Stimulated activated CD8-positive, alpha-beta memory T cell treated with anti-CD3 and anti-CD28 coated beads, Interleukin-12 subunit alpha, Interleukin-12 subunit beta, amount 100 ng/mL, for 4 hours (primary cell): ENCODE results near the gene GLT6D1.
"Not testable (repeated sequence)": the region's sequence is repeated elsewhere in the genome, so short reads cannot be mapped to it uniquely, and the experiment has no call there.

ENCODE experiments used
- DNase-seq: peaks from one replicate; pipeline ENCODE4 v3.0.0-alpha.2; 2020; ENCODE audit warnings: low read depth

GLT6D1 gene

GRCh38 chr9:135639196-135639595, at the start of gene GLT6D1:
Gene GLT6D1 (minus strand): TSS chr9:135639540. CDS start chr9:135639187, 353 bp downstream.
- no peak for DNase-seq

GRCh38 chr9:135689011-135689410, 49.7 kb upstream of the GLT6D1 start:
- no peak for DNase-seq

DNA sequence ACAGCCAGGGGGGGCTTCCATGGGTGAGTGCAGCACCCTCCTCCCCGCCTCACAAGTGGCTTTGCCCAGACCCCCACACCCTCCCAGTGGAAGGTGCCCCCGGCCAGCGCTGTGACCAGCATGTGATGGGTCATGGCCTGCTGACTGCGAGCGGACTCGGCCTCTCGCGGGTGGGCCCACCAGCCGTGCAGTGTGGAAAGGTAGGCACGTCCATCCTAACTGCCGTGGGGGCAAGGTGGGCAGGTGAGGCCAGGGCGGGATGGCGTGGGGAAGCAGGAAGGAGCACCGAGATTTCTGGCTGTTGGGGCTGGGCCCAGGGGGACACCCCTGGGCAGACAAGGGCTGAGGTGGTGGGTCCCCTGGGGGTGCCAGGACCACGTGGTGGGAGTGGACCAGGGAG, 47.9 kb upstream of the GLT6D1 start:
- no peak for DNase-seq

DNA sequence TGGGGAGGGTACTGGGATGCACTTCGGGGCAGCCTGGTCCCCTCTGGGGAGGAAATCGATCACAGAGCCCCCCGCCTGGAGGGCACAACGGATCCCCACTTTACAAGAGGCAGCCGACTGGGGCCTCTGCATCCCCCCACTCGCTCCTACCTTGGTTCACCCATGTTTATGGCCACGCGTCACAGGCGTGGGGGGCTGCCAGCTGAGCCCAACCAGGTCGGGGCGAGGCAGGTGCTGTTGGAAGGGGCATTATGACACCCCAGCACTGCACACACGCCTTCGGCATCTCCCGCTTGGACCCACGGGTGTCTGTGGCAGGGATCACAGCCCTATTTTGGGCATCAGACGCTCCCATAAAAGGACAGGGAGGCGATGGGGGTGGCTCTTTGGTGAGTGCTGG, 45.4 kb upstream of the GLT6D1 start:
- DNase-seq: no peak

GRCh38 chr9:135683401-135684034, 44.2 kb upstream of the GLT6D1 start:
- no peak for DNase-seq

DNA sequence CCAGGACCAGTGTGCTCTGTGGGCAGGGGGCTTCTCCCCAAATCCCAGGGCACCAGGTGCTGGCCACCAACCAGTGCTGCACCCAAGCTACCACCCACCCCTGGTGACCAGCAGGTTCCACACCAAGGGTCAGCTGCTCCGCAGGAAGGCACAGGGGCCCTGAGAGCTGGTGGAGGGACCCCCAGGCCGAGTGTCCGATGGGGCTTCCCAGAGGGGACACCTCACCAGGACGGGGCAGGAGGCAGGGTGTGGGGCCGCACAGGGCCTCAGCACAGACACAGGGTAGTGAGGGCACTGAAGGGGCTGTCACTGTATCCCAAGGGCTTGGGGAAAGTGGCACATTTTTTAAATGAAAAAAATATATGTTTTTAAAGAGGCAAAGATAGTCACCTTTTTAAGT, 41.8 kb upstream of the GLT6D1 start:
- no peak for DNase-seq

DNA sequence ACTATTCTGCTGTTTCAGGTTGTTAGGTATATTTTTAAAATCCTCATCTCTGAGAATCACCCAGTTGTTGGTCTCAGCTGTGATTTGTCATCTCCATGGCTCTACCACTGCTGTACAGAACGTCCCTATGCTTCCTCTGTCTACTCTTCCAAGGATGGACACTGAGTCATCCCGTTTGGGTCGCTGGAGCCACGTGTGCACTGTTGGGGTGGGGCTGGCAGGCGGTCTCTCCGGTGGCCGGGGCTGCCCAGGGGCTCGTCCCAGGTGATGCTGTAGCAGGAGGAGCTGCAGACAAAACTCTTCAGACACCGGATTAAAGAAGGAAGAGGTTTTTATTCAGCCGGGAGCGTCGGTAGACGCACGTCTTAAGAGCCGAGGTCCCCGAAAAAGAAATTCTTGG, 40.7 kb upstream of the GLT6D1 start:
- DNase-seq: no peak

DNA sequence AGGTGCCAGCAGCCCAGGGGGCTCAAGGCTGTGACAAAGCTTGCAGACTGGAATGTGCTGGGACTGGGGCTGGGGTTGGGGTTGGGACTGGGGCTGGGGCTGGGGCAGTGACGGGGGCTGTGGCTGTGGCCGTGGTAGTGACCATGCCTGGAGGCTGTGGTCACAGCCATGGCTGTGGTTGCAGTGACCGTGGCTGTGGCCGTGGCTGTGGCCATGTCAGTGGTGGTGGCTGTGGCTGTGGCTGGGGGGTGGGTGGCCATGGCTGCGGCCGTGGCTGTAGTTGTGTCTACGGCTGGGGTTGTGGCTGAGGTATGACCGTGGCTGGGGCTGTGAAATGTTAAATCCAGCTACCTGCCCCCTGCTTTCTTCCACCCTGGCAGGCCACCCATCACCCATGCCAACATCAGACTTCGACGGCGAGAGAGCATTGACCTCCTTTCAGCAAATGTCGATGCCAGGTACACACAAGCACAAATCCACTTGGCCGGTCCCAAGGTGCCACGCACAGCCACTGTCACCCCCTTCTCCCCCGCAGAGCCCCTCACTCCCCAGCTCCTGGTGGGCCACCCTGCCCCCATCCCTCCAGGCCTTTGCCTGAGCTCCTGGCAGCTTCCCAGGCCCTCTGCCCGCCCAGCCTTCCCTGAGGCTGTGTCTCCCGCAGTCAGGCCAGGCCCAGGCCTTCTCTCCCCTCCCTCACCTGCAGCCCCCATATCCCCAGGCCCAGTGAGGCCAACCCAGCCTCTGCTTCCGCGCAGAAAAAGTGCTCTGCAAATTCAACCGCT, 39.1 kb upstream of the GLT6D1 start:
- no peak for DNase-seq

- no peak for DNase-seq
Measured at GRCh38 chr9:135677641-135678168, 38.4 kb upstream of the GLT6D1 start.

GRCh38 chr9:135676891-135677290, 37.6 kb upstream of the GLT6D1 start:
- DNase-seq: no peak

- DNase-seq: no peak
Measured at GRCh38 chr9:135674977-135675376, 35.6 kb upstream of the GLT6D1 start.

- no peak for DNase-seq
Measured at GRCh38 chr9:135673941-135674340, 34.6 kb upstream of the GLT6D1 start.

- not testable (repeated sequence) for DNase-seq
Measured at GRCh38 chr9:135672786-135673185, 33.4 kb upstream of the GLT6D1 start.

GRCh38 chr9:135671591-135672041, 32.3 kb upstream of the GLT6D1 start:
- no peak for DNase-seq

GRCh38 chr9:135670721-135671590, 31.6 kb upstream of the GLT6D1 start:
- DNase-seq: no peak

DNA sequence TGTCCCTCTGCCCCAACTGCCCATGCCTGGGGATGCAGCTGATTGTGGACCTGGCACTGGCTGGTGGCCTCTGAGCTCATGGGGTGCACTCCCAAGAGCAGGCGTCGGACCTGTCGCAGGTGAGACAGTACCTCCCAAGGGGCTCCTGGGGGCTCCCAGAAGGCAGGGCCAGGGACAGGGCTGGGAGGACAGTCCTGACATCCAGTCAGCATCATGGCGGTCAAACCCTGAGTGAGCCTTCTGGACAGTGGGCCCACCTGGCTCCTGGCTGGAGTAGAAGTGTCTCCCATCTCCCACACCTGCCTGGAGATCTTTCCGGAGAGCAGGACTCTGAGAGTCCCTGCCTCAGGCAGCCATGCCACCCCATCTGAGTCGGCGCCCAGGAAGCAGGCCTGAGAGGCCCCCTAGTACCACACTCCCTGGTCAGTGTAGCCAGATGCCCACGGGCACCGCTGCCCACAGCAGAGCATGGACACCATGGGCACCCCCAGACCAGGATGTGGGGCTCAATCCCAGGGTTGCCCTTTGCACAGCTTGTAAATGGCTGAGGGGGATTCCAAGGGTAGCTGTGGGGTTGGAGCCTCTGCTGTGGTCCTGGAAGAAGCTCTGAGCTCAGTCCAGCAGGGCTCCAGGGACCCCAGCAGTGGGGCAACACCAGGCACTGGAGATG, 30.4 kb upstream of the GLT6D1 start:
- DNase-seq: no peak

DNA sequence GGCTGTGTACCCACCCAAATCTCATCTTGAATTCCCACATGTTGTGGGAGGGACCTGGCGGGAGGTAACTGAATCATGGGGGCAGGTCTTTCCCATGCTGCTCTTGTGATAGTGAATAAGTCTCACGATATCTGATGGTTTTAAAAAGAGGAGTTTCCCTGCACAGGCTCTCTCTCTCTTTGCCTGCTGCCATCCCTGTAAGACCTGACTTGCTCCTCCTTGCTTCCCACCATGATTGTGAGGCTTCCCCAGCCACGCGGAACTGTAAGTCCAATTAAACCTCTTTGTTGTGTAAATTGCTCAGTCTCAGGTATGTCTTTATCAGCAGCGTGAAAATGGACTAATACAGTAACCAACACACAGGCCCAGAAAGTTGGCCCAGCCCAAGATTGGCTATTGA, 29.7 kb upstream of the GLT6D1 start:
- not testable (repeated sequence) for DNase-seq

DNA sequence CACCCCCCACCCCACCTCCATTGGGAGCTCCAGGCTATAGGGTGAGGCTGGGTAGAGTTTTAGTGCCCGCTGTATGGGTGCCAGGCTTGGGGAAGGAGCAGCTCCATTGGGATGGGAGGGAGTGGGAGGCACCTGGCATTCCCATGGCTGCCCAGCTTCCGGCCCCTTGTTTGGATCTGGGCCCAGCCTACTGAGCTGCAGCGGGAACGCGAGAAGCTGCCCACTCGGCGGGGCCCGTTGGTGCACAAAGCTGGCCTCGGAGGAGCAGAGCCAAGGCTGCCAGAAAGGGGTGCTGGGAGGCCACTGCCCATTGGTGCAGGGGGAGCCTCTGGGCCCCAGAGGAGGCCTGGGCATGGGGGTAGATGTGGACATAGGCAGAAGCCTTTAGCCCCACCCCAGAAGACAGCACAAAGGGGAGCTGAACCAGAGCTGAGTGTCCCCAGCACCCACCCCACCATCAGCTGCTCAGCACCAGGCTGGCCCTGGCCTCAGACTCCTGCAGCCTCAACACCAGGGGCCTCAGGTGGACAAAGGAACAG, 28.2 kb upstream of the GLT6D1 start:
- DNase-seq: no peak

DNA sequence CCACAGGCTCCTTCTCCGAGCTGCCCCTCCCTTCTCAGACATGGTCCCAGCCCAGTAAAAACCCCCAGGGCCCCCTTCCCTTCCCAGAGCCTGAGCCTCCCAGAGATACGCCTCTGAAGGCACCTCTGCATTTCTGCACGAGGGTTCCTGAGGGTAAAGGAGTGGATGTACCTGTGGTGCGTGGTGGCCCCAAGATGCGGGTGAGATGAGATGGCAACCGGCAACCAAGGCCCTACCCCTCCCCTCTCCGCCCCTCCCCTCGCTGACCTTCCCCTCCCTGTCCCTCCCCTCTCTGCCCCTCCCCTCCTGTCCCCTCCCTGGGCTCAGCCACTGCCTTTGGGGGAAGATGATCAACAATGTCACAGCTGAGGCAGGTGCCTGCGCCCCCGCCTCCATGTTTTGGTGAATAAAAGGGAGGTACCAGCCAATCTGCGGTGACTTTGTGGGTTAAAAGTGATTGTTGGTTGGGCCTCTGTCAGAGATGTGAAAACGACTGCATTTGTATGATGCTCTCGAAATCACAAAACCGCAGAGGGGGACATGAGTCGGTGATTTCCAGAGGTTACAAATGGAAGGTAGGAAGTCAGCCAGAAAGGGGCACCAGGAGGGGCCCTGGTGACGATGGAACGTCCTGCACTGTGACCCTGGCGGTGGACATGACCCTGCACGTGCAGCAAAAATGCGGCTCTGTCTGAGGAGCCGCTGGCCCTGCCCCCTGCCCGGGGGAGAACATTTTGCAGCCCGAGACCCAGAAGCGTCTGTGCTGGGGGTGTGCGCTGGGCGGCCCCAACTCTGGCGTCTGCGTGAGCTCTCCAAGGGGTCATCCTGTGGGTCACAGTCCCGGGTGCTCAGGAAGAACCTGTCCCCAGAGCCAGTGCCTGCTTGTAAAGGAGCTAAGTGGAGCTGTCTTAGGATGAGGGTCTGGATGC, 27.5 kb upstream of the GLT6D1 start:
- DNase-seq: no peak

GRCh38 chr9:135665795-135666189, 26.5 kb upstream of the GLT6D1 start:
- no peak for DNase-seq
